Prostate gland (tissue), 2 donors: ENCODE results near the gene CCDC124.

Experiments used
- POLR2A ChIP-seq: fragments of 450-650 bp; IDR thresholded peaks from one replicate; pipeline ENCODE4 v1.6.1; 2016; ENCODE audit warnings: antibody characterized with exemption, mild to moderate bottlenecking
- POLR2AphosphoS5 ChIP-seq: sonication (generic); formaldehyde crosslinking; IDR thresholded peaks from one replicate; pipeline ENCODE4 v1.6.1; 2017; ENCODE audit warnings: antibody characterized with exemption
- TF ChIP-seq, protein P1 (sequence below), 4 experiments: fragments of 200-600 bp in 2 of 4; fragments of 450-650 bp in 2 of 4; sonication (generic) in 2 of 4; IDR thresholded peaks; 1 replicate in 3 of 4; 2 replicates in 1 of 4; pipeline ENCODE4 v1.5.1; 2016 to 2019; ENCODE audit warnings: antibody characterized with exemption in 4 of 4, mild to moderate bottlenecking in 2 of 4, moderate library complexity in 2 of 4

DNA sequence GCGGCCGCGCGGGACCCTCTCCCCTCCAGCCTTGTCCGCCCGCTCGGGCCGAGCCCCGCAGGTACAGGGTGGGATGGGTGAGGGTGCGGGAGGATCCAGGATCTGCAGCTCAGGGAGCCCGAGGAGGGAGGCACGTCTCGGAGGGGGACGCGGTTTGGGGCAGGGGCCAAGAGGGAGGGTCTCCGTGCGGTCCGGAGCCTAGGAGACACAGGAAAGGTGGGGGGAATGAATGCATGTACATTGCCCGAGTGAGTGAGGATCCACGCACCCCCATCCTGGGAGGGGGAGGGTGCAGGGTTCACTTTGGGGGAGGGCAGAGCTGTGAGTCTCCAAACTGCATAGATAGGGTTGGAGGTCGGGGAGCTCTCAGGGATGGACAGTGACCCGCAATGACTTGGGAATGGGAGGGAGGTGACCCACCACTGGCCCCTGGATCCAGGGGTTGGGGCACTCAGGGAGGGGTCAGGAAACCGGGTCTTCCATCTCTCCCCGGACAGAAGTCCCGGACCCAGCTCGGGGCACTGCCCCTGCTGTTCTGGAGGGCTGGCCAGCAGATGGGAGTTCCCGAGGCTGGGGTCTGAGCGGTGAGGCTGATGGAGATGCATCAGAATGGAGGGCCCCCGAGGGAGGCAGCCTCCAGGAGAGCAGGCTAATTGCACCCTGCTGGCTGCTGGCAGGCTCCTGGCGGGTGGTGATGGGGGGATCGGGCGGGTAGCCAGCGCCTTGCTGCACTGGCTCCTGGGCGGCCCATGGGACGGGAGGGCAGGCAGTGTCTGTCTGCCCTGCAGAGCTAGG, 34.6 kb downstream of the CCDC124 start:
- TF ChIP-seq, protein P1, sequence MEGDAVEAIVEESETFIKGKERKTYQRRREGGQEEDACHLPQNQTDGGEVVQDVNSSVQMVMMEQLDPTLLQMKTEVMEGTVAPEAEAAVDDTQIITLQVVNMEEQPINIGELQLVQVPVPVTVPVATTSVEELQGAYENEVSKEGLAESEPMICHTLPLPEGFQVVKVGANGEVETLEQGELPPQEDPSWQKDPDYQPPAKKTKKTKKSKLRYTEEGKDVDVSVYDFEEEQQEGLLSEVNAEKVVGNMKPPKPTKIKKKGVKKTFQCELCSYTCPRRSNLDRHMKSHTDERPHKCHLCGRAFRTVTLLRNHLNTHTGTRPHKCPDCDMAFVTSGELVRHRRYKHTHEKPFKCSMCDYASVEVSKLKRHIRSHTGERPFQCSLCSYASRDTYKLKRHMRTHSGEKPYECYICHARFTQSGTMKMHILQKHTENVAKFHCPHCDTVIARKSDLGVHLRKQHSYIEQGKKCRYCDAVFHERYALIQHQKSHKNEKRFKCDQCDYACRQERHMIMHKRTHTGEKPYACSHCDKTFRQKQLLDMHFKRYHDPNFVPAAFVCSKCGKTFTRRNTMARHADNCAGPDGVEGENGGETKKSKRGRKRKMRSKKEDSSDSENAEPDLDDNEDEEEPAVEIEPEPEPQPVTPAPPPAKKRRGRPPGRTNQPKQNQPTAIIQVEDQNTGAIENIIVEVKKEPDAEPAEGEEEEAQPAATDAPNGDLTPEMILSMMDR (IDR thresholded peaks at IDR 0.05), result no peak
- TF ChIP-seq POLR2A (no peak), POLR2AphosphoS5 (no peak)
